ENCODE data around the gene ARID1A. TPM values are rescaled to one million over a fixed set of nuclear protein-coding genes. Genes with fewer than 3 reads are reported as not detected.

The ARID1A gene
- total and polyA plus RNA-seq, 2 experiments from 2014 or later = 50.0 to 104 TPM

- Histone ChIP-seq H2AFZ (no peak overlapping the region), H3K79me2 (replicated peaks; ENCODE audit: insufficient read depth) (no peaks in the 10 kb centered on the region), H4K20me1 (replicated peaks; ENCODE audit: insufficient read depth) (peaks cover 6% of the 10 kb centered on the region; the same call in 1 of the 2 replicates), H3K36me3 (ENCODE audit: insufficient read depth) (peaks cover 35% of the 10 kb centered on the region), H3K27me3 (ENCODE audit: insufficient read depth) (no peaks in the 10 kb centered on the region), H3K9me2 (ENCODE audit: insufficient read depth) (no peaks in the 10 kb centered on the region), H3F3A (replicated peaks; ENCODE audit: low read depth) (peaks cover 6% of the 10 kb centered on the region), H3K27ac (ENCODE audit: low read depth) (no peak overlapping the region), H3K4me1 (ENCODE audit: insufficient read depth) (peaks cover 11% of the 10 kb centered on the region; the same call in 1 of the 2 replicates), H3K4me2 (no peak overlapping the region), H3K4me3 (no peak overlapping the region)
- Mint-ChIP-seq H3K4me1 (peaks cover 29% of the 10 kb centered on the region), H3K27me3 (ENCODE audit: insufficient read depth, low read depth, poor library complexity) (peaks cover 5% of the 10 kb centered on the region), H3K27ac (no peak overlapping the region), H3K36me3 (ENCODE audit: low read depth) (peaks cover 65% of the 10 kb centered on the region), H3K4me3 (no peak overlapping the region), H3K9me3 (no peaks in the 10 kb centered on the region; the same call in 2 of the 3 replicates)
- ATAC-seq = no peak
- no peak for DNase-seq (ENCODE audit: low spot score)
- TF ChIP-seq POLR2AphosphoS5 (IDR thresholded peaks at IDR 0.05; ENCODE audit: low read depth) (no peak), ZNF114 (CRISPR knock-in tag; IDR thresholded peaks at IDR 0.05) (no peak), CREB1 (CRISPR knock-in tag; IDR thresholded peaks at IDR 0.05; ENCODE audit: low read depth) (no peak), EZH2phosphoT487 (IDR thresholded peaks at IDR 0.05; ENCODE audit: unreplicated experiment) (no peak), ZNF331 (CRISPR knock-in tag; IDR thresholded peaks at IDR 0.05; ENCODE audit: low read depth) (no peak), JUNB (IDR thresholded peaks at IDR 0.05; ENCODE audit: unreplicated experiment) (no peak), ZNF462 (CRISPR knock-in tag; IDR thresholded peaks at IDR 0.05) (no peak), NANOG (IDR thresholded peaks at IDR 0.05; ENCODE audit: borderline replicate concordance) (no peak), CTCF (conservative IDR thresholded peaks at IDR 0.05; ENCODE audit: low read depth in 2 of 2) (no peak), STAT1 (IDR thresholded peaks at IDR 0.05; ENCODE audit: unreplicated experiment) (no peak), EZH2 (IDR thresholded peaks at IDR 0.05; ENCODE audit: low read depth, unreplicated experiment) (no peak)
- TF ChIP-seq, protein P1, sequence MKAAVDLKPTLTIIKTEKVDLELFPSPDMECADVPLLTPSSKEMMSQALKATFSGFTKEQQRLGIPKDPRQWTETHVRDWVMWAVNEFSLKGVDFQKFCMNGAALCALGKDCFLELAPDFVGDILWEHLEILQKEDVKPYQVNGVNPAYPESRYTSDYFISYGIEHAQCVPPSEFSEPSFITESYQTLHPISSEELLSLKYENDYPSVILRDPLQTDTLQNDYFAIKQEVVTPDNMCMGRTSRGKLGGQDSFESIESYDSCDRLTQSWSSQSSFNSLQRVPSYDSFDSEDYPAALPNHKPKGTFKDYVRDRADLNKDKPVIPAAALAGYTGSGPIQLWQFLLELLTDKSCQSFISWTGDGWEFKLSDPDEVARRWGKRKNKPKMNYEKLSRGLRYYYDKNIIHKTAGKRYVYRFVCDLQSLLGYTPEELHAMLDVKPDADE (IDR thresholded peaks at IDR 0.05) = no peak
- TF ChIP-seq, protein P2, sequence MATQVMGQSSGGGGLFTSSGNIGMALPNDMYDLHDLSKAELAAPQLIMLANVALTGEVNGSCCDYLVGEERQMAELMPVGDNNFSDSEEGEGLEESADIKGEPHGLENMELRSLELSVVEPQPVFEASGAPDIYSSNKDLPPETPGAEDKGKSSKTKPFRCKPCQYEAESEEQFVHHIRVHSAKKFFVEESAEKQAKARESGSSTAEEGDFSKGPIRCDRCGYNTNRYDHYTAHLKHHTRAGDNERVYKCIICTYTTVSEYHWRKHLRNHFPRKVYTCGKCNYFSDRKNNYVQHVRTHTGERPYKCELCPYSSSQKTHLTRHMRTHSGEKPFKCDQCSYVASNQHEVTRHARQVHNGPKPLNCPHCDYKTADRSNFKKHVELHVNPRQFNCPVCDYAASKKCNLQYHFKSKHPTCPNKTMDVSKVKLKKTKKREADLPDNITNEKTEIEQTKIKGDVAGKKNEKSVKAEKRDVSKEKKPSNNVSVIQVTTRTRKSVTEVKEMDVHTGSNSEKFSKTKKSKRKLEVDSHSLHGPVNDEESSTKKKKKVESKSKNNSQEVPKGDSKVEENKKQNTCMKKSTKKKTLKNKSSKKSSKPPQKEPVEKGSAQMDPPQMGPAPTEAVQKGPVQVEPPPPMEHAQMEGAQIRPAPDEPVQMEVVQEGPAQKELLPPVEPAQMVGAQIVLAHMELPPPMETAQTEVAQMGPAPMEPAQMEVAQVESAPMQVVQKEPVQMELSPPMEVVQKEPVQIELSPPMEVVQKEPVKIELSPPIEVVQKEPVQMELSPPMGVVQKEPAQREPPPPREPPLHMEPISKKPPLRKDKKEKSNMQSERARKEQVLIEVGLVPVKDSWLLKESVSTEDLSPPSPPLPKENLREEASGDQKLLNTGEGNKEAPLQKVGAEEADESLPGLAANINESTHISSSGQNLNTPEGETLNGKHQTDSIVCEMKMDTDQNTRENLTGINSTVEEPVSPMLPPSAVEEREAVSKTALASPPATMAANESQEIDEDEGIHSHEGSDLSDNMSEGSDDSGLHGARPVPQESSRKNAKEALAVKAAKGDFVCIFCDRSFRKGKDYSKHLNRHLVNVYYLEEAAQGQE (IDR thresholded peaks at IDR 0.05; ENCODE audit: unreplicated experiment) = no peak
These were observed 84.6 kb downstream of the ARID1A start for GRCh38 chr1:26780344-26780957.

All from GM23338 (cell line).